GM21526 (cell line): ENCODE data around the gene MAP7.
"Not testable (repeated sequence)": the region's sequence is repeated elsewhere in the genome, so short reads cannot be mapped to it uniquely, and the experiment has no call there.

Source experiments
- ATAC-seq: cut with Tn5 transposase; IDR thresholded peaks from one replicate; pipeline ENCODE4 v1.9.1; 2021; ENCODE audit warnings: moderate library complexity; ENCODE audit not compliant: unreplicated experiment, low FRiP score

MAP7 gene

DNA sequence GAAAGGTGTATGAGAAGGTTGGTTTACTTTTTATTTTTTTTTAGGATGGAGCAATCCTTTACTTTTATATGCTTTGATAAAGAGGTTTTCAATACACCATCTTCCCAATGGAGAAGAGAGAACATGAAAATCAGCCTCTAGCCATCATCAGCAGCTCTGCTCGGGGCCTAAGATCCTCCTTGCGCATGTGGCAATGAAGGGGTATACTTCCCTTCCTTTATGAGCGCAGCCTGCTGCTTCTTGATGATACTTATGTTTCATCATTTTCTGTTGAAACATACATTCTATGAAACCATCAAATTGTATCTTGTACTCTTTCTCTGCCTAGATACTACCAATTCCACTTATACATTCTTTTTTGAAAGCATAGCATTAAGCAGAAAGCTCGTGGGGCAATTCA lies 74.5 kb downstream of the MAP7 start:
- no peak for ATAC-seq

DNA sequence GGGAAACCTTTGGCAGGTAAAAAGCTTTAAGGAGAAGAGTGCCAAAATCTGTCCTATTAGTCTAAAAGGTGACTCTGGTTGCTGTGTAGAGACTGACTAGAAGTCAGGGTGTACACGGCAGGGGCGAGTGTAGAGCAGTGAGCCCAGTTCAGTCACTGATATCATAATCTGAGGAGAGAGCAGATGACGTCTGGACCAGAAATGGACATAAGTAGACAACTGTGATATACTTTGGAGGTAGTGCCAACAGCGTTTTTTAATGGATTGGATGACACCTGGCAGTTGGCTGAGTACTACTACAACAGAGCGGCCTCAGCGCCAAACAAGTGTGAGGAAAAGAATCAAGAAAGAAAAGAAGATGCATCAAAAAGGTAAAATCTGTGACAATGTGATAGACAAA lies 76.0 kb downstream of the MAP7 start:
- ATAC-seq: no peak

DNA sequence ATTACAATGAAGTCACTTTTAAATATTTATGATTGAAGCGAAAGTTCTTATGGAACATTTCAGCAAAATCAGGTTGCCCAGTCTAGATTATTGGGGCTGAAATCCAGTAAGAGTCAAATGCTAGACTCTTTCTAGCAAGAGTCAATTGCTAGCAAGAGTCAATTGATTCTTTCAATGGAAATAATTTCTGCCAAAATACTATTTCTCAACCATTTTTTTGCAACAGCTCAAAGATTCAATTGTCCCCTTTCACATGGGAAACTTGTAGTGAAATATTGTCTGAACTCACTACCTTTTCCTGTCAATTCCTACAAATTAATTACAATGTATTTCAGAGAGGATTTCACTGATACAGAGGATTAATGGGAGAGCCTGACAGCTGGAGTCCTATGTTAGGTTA lies 78.3 kb downstream of the MAP7 start:
- no peak for ATAC-seq

DNA sequence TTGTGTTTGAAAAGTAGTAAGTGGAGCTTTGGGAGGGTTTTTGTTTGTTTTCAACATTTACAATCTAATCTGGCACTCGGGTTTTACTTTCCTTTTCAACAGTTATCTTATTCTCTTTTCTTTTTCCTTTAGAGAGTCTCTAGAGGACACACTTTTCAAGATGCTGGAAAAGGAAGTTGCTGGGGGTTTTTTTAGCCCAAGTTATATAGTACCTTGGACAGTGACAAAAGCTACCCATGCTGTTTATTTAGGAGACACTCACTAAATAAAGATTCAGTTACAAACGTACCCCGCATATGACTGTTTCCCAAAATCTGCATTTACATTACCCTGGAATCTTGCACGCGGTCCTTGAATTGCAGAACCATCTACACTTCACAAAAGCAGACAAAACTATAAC lies 78.8 kb downstream of the MAP7 start:
- ATAC-seq: no peak

DNA sequence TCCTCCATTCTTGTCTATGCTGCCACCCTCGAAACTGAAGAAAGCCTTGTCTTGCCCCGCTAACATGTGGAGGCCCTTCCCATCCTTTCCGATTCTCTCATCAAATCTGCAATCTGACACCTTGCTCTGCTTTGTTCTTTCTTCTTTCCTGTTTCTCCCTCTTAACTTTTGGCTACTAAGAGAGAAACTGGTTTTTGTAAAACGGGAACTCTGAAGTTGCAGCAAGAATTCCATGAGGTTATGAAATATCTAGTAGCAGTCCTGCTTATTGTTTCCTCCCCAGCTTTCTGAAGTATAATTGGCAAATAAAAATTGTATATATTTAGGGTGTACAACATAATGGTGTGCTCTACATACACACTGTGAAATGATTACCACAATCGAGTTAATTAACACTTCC lies 80.2 kb downstream of the MAP7 start:
- no peak for ATAC-seq

DNA sequence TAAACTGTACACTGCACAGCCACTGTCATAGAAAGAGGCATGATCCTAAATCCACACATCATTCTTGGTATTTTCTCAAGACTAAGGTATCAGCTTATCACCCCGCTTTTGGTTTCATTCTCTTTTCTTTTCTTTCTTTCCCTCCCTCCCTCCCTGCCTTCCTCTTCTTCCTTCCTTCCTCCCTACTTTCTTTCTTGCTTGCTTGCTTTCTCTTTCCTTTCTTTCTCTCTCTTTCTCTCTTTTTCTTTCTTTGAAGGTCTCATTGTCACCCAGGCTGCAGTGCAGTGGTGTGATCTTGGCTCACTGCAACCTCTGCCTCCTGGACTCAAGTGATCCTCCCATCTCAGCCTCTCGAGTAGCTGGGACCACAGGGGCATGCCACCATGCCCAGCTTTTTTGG lies 81.1 kb downstream of the MAP7 start:
- no peak for ATAC-seq

DNA sequence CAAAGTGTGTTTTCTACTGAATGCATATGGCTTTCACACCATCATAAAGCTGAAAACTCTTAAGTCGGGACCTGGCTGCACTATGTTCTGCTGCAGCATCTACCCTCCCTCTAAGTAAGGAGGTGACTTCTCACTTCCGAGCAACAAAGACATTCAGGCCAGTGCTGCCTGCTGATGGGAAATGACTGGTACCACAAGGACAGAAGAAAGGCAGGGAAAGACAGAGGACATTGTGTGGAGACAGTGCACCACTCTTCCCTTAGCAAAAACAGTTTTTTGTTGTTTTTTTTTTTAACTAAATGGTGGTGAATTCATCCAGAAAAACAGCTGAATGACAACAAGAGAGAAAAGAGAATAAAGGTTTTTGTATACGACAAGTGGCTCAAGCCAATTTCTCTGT lies 81.5 kb downstream of the MAP7 start:
- ATAC-seq: no peak

DNA sequence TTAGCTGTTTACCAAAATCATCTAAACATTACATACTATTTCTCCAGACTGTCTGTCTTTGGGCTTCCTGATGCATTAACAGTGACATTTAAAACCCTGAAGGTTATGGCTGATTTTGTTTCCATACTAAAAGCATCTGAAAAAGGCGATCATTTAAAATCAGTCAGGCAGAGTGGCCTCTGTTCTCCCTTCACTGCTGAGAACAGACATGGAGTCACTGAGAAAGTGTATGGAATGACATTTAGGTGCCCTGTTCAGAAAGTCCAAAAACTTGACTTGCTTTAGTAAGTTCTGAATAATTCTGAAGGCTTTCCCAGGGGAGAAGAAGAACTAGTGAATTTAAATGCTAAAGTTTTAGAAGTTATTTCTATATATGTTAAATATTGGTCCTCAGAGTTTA lies 83.0 kb downstream of the MAP7 start:
- no peak for ATAC-seq

DNA sequence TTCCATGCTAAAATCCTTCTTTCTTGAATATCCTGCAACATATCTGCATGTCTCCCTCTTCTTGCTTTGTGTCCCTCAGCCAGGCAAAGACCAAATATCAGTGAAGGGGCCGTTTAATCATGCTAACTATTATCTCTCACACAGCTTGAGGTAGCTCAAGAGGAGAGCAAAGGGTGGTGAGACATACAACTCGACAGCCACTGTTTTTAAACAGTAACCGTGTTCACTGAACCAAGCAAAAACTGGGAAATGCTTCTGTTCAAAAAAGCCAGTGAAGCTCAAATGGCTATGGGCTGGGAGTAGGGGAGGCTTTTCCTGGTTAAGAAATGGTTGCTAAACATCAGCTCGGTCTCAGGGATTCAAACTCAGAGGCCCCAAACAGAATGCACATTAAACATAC lies 83.4 kb downstream of the MAP7 start:
- ATAC-seq: no peak

DNA sequence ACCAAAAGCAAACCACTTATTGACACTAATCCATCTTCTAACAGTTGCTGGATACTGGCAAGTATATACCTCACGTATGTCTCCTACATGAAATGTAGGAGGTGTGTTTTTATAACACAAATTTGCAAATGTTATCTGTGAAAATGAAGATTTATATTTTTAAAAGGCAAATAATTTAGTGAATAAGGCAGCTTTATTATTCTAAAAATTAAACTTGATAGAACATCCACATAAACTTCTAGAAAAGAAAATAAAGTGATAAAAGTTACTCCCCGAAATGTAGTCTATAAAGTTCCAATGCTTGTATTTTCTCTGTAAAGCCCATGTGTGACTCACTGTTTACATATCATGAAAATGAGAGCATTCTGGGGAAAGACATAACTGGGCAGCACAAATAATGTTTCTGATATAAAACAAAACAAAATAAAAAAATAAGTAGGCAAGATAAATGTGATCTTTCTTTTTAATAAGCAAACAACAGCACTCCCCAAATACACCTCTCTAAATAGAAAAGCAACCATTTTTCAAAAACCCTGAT lies 84.4 kb downstream of the MAP7 start:
- no peak for ATAC-seq

DNA sequence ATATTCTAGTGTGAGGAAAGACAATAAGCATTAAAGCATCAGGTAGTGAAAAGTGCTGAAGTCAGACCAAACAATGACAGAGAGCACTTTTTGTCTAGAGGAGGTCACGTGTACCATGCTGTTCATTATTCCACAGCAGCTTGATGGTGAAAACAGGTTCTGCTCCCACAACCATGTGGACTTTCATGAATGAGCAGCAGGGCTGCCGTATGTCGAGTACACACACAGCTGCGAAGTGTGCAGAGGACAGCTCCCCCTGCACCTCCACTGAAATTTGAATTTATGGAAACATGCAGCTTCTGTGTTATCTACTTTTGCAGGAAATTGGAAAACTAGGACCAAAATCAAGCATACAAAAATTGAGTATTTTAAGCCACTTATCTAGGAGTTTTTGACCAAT lies 85.3 kb downstream of the MAP7 start:
- no peak for ATAC-seq

DNA sequence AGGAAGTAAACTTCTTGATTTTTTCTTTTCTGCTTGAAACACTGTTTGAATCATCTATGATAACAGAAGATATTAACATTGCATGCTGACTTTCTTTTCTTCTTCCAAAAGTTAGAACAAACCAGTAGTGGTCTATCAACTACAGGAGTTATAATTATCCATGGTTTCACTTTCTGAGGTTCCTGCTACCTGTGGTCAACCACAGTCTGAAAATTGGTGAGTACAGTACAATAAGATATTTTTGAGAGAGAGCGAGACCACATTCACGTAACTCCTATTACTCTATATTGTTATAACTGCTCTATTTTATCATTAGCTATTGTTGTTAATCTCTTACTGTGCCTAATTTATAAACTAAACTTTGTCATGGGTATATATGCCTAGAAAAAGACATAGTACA lies 86.1 kb downstream of the MAP7 start:
- no peak for ATAC-seq

DNA sequence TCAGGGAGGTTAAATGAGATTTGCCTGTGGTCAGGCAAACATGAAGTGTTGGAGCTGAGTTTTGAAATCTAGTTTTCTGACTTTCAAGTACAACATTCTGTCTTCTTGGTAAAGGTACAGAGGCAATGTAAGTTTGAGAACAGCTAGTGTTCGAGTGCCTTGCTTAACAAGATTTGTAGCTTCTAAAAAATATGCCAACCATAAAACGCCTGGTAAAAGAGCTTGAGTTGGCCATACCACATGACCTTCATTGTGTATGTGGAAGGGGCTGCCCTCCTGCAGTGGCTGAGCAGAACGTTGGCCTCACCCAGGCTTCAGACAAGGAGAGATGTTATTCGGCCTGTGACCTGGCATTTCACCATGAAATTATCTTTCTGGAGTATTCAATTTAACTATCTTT lies 86.5 kb downstream of the MAP7 start:
- no peak for ATAC-seq

DNA sequence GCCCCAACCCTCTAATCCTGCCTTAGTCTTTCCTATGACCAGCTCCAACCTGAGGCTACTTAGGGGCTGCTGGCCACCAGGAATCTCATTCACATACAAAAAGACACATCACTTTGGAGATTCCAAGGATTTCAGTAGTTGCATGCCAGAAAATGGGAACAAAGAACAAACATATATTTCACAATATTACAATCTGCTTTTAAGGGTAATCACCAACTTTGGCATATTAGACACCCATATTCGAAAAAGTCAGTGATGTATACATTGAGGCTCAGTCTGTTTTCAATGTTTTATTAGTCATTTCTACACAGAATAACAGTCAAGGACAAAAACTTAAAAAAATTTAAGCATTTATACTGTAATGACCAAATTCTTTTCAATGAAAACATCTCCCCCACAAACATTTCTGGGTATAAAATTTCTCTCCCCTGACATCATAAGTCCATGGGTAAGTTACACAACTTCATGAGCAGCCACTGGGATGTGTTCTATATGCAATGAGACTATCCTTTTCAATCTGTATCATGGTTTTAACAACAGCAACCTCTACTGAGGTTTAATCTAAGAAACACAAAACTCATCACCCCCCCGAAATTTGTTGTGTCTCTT lies 103.5 kb downstream of the MAP7 start:
- ATAC-seq: no peak

DNA sequence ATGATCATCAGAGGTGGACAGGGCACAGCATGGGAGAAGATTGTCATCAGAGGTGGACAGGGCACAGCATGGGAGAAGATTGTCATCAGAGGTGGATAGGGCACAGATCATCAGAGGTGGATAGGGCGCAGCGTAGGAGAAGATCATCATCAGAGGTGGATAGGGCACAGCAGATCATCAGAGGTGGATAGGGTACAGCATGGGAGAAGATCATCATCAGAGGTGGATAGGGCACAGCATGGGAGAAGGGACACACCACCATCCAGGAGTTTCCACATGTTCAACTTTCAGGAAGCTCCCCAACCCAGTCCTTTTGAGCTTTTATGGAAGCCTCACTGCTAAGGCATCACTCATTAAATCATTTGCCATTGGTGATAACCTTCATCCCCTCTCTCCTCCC lies 104.1 kb downstream of the MAP7 start:
- no peak for ATAC-seq

DNA sequence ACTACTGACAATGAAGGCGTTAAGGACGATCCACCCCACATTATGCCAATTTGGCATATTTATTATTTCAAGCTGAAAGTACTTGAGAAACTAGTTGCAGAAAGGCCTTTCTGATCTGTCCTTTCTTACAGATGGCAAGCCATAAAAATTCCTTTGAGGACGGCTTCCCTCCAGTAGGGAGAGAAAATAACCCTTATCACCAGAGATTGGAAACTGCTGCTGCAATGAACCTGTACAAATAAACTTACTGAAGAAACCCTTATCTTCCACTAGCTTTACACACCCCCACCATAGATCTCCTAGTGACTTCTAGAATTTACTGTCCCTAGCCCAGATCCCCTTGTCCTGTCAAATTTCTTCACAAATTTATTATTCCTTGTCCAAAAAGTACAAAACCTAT lies 105.2 kb downstream of the MAP7 start:
- ATAC-seq: no peak

DNA sequence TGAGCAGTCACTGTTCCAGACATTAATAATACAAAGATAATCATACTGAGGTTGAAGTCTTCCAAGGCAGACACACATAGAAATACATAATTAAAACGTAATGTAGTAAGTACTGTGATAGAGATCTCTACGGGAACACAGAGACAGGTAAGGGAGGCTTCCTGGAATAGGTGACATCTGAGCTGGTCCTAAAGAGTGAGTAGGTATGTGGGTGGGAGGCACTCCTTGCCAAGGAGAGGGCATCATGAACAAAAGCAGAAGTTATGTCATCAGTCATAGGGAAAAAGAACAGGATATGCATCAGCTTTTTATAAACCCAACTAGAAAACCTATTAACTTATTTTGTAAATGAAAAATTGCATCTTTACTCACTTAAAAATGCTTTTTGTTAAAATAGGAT lies 110.0 kb downstream of the MAP7 start:
- ATAC-seq: no peak

DNA sequence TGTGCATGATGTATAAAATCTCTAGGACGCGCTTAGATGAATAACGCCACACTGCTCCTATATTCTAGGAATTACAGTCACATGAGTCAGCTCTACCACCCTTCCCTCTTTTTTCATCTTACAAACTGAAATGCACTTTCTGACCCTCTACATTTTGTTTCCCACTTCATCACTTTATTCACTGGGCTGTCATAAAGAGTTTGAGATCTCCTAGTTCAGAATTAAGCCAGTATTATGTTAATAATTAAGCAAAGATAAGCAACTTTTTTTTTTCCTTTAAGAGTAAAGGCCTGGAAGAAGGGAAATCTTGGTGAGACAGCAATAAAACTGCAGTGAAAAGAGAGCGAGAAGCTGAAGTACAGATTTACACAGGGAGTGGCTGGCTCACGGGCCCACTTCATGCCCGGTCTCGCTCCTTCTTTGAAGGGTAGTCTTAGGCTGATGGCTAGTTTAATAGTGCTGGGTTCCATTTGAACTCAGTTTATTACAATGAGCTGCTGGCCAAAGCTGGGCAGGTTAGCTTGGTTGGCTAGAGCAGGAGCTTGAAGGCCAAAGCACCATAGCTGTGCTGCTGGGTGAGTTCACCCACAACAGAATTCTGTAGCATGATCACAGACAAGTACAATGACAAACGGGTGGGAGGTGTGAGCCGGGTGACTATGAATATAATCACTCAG lies 110.6 kb downstream of the MAP7 start:
- ATAC-seq: no peak

DNA sequence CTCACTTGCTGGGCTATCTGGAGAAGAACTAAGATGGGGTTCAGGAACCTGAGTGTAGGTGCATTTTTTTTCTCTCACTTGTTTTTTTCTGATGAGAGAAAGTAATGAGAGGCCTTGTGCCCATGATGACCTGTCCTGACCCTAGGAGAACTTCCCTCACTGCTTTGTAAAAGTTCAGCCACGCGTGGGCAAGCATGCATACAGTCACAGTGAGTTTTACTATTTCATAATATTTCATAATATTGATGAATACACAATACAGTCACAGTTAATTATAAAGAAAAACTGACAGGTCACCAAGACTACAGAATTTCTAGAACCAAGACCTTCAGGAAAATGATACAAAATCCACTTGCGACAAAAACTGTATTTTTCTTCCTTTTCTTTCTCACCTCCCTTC lies 111.8 kb downstream of the MAP7 start:
- no peak for ATAC-seq

DNA sequence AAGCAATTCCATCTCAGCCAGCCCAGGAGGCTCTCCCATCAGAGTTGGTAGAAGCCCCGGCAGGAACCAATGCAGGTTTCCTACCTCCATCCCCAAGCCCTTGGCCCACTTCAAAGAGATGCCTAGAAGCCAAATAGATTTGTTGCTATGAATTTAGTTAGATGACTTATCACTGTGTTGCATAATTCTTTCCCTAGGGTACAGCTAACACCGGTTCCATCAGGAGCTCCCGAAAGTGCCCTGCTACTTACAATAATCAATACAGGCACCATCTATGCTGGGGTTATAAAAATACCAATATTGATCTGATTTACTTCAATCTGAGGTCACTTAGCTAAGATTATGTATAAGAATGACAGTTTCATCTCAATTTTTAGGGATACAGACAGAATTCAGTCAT lies 113.0 kb downstream of the MAP7 start:
- no peak for ATAC-seq

DNA sequence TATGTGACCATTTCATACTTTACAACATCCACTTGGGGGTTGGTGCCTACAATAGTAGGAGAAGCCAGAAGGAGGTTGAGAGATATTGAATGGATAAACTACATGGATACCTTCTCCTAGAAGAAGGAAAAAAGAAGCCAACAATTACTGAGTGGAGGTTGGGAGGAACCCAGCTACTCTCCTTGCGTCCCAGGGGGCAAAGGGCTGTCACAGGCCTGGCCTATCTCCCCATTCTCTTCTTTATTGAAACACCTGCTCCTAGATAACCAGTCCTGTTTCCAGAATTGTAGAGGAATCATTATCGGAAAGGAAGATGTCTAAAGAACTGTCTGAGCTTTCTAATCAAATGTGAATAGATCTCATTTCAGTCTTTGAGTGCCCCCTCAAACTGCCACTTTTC lies 115.1 kb downstream of the MAP7 start:
- no peak for ATAC-seq

DNA sequence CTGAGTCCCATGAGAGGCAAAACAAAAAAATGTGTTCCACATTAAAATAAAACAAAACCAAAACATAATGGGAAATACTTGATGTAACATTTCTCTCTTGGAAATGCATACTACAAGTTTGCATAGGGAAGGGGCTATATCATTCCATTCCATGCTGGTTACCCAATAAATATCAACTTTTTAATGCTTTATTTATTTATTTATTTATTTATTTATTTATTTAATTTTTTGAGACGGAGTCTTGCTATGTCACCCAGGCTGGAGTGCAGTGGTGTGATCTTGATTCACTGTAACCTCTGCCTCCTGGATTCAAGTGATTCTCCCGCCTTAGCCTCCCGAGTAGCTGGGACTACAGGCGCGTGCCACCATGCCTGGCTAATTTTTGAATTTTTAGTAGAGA lies 118.9 kb downstream of the MAP7 start:
- not testable (repeated sequence) for ATAC-seq
